Progenitor cell of endocrine pancreas (in vitro differentiated cells): Measurements from ENCODE around the gene FBXO11. TPM values are rescaled to one million over a fixed set of nuclear protein-coding genes. Genes with fewer than 3 reads are reported as not detected.
A peak's percentile ranks its signal among the peaks of the same experiment; 100 is the strongest.

Experiments used
- DNase-seq: peaks from one replicate; pipeline ENCODE4 v3.0.0; 2021; ENCODE audit warnings: low spot score; ENCODE audit not compliant: unreplicated experiment
- H3K27ac Mint-ChIP-seq: 2 replicates; pipeline ENCODE4 v1.8.0; 2021; ENCODE audit warnings: mild to moderate bottlenecking, moderate library complexity, mixed read lengths
- H3K27me3 Mint-ChIP-seq: 2 replicates; pipeline ENCODE4 v1.8.0; 2021; ENCODE audit warnings: mixed read lengths
- H3K36me3 Mint-ChIP-seq: 2 replicates; pipeline ENCODE4 v1.8.0; 2022; ENCODE audit warnings: mixed read lengths; ENCODE audit not compliant: insufficient read depth
- H3K4me1 Mint-ChIP-seq: 2 replicates; pipeline ENCODE4 v1.8.0; 2021; ENCODE audit warnings: low read depth, mixed read lengths
- H3K4me3 Mint-ChIP-seq: 2 replicates; pipeline ENCODE4 v1.8.0; 2021; ENCODE audit warnings: low read depth, mild to moderate bottlenecking, moderate library complexity, mixed read lengths
- H3K9me3 Mint-ChIP-seq: 2 replicates; pipeline ENCODE4 v1.8.0; 2021; ENCODE audit warnings: low read depth, mixed read lengths
- CTCF ChIP-seq: fragments of 200-600 bp; sonication (generic); IDR thresholded peaks from one replicate; pipeline ENCODE4 v1.5.0; 2021; ENCODE audit warnings: antibody characterized with exemption, mild to moderate bottlenecking; ENCODE audit not compliant: unreplicated experiment
- total RNA-seq: library from RNA; stranded (reverse); gene quantifications from 2 replicates; pipeline ENCODE4 v1.2.1, GENCODE V29; 2021

FBXO11 gene
- total RNA-seq, 1 donor from 2014 or later, result 96.5 TPM

- Mint-ChIP-seq H3K9me3 (no peaks in the 10 kb centered on the region), H3K27ac (no peak overlapping the region), H3K36me3 (peaks cover 4% of the 10 kb centered on the region), H3K4me3 (no peak overlapping the region), H3K4me1 (peaks cover 11% of the 10 kb centered on the region), H3K27me3 (no peaks in the 10 kb centered on the region)
- DNase-seq, result no peak
- TF ChIP-seq CTCF, result no peak
Observed at GRCh38 chr2:47850198-47850597, 56.1 kb downstream of the FBXO11 start.

GRCh38 chr2:47849368-47849767, 56.9 kb downstream of the FBXO11 start:
- Mint-ChIP-seq H3K27ac (no peak overlapping the region), H3K27me3 (no peaks in the 10 kb centered on the region), H3K4me1 (peaks cover 11% of the 10 kb centered on the region), H3K4me3 (no peak overlapping the region), H3K9me3 (no peaks in the 10 kb centered on the region), H3K36me3 (peaks cover 4% of the 10 kb centered on the region)
- no peak for DNase-seq
- TF ChIP-seq CTCF, result no peak

- Mint-ChIP-seq H3K27me3 (no peaks in the 10 kb centered on the region), H3K4me3 (no peak overlapping the region), H3K27ac (no peak overlapping the region), H3K9me3 (no peaks in the 10 kb centered on the region), H3K4me1 (peaks cover 6% of the 10 kb centered on the region), H3K36me3 (peaks cover 9% of the 10 kb centered on the region)
- DNase-seq, result no peak
- TF ChIP-seq CTCF, result no peak
Observed at GRCh38 chr2:47844162-47844561, 62.1 kb downstream of the FBXO11 start.

- no peak for DNase-seq
- Mint-ChIP-seq H3K4me3 (no peak overlapping the region), H3K27ac (no peak overlapping the region), H3K27me3 (no peaks in the 10 kb centered on the region), H3K9me3 (no peaks in the 10 kb centered on the region), H3K36me3 (peaks cover 11% of the 10 kb centered on the region), H3K4me1 (peaks cover 11% of the 10 kb centered on the region)
- TF ChIP-seq CTCF, result no peak
Observed at GRCh38 chr2:47843407-47843806, 62.9 kb downstream of the FBXO11 start.

- H3K4me3 Mint-ChIP-seq, result no peak overlapping the region
- H3K27ac Mint-ChIP-seq, result peak overlapping the region; percentile 77
- peaks cover 10% of the 10 kb centered on the region for H3K36me3 Mint-ChIP-seq
- peaks cover 11% of the 10 kb centered on the region for H3K4me1 Mint-ChIP-seq
- H3K9me3 Mint-ChIP-seq, result no peaks in the 10 kb centered on the region
- no peaks in the 10 kb centered on the region for H3K27me3 Mint-ChIP-seq
- no peak for DNase-seq
- no peak for TF ChIP-seq CTCF
Observed at GRCh38 chr2:47842846-47843245, 63.5 kb downstream of the FBXO11 start.
